ENCODE measurements around the gene VN1R2. TPM values are rescaled to one million over a fixed set of nuclear protein-coding genes. Genes with fewer than 3 reads are reported as not detected.

Gene VN1R2
- not detected in 2 replicates for total RNA-seq

DNA sequence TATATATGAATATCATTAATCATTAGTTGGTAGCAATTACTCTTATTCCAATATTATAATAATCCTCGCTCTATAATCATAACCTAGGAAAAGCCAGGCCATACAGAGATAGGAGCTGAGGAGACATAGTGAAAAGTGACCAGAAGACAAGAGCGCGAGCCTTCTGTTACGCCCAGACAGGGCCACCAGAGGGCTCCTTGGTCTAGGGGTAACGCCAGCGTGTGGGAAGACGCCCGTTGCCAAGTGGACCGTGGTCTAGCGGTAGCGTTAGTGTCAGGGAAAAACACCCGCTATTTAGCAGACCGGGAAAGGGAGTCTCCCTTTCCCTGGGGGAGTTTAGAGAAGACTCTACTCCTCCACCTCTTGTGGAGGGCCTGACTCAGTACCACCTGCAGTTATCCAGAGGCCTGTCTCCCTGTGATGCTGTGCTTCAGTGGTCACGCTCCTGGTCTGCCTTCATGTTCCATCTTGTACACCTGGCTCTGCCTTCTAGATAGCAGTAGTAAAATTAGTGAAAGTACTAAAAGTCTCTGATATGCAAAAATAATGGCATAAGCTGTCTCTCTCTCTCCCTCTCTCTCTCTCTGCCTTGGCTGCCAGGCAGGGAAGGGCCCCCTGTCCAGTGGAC is at the start of gene VN1R2:
Gene VN1R2, plus strand, starts transcription at position 578 of the 628 bp plus-strand sequence. CDS start 84 bp downstream, outside the sequence.

DNA sequence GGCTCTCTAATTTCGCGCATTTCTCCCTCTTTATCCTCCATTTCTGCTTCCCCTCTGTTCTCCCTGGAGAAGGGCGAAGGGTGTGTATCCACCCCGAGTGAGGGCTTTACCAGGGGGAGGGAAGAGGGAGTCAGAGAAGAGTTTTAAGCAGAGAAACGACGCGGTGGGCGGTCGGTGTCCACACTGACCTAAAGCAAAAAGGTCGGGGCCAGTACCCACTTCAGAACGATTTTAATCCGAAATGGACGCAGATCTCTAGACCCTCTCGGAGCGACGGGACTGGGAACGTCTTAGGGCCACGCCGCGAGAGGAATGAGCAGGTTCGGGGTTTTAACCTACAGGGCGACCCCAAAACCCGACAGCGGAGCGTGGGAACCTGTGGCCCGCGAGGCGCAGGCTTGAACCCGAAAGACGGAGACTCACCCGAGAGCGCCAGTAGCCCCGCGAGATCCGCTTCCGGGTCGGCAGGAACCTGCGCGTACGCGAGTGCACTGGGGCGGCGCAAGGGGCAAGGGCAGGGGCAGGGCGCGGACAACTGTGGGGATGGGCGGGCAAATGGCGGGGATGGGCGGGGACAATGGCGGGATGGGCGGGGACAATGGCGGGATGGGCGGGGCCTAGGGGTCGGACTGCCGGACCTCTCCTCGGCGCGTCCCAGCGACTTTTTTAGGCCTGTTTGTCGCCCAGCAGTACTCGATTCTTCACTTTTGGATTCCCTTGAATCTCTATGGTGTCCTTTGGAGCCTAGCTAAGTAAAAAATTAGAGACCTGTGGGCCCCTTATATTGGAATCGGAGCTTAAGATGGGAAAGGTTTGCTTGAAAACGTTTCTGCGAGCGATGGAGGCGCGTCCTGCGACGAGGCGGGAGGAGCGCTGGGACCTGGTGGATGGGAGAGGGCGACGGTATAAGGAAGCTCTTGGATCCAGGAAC is 3.4 kb upstream of the VN1R2 start, which contains the start of gene ZNF677:
Gene ZNF677, minus strand, starts transcription at position 463 of the 931 bp plus-strand sequence. CDS start 3,323 bp downstream, outside the sequence.

DNA sequence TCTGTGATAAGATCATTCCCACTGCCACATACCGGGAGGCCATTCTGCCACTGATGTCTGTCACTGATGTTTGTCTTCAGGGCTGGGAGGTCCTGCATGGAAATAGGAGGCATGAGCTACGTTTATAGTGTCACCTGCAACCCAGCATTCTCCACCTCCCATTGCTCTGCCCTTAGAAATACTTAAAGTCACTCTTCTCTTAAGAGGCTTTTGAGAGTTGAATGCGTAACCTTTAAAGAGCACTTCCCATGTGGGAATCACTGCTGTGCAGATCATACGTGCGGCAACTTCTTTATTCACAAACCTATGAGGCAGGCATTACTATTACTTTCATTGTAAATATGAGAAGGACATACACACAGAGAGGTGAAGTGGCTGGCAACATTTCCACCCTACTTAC is 9.5 kb downstream of the VN1R2 start, which contains the start of gene VN1R4:
Gene VN1R4, minus strand, starts transcription at position 101 of the 400 bp plus-strand sequence. Its CDS starts 58 bp downstream, at position 43.

Other genes with a start within 250 kb of the VN1R2 start
- gene ERVV-1, start 244.4 kb upstream of the VN1R2 start, total RNA-seq, result not detected in 2 replicates
- not detected in 2 replicates for gene ERVV-2, start 213.6 kb upstream of the VN1R2 start, total RNA-seq
- gene ZNF160, start 154.9 kb upstream of the VN1R2 start, total RNA-seq, result 6.1 and 7.2 TPM in 2 replicates
- 1.8 and 2.7 TPM in 2 replicates for gene ZNF415, start 125.4 kb upstream of the VN1R2 start, total RNA-seq
- 2.0 and 2.1 TPM in 2 replicates for gene ZNF347, start 99.2 kb upstream of the VN1R2 start, total RNA-seq
- 2.1 and 7.6 TPM in 2 replicates for gene ZNF665, start 64.9 kb upstream of the VN1R2 start, total RNA-seq
- gene ZNF677, start 3.4 kb upstream of the VN1R2 start, total RNA-seq, result 4.5 and 9.1 TPM in 2 replicates
- gene VN1R4, start 9.4 kb downstream of the VN1R2 start, total RNA-seq, result not detected in 2 replicates
- 3.0 and 3.4 TPM in 2 replicates for gene ZNF845, start 75.5 kb downstream of the VN1R2 start, total RNA-seq
- gene ZNF525, start 107.4 kb downstream of the VN1R2 start, total RNA-seq, result 1.8 and 1.9 TPM in 2 replicates
- gene ZNF765, start 136.9 kb downstream of the VN1R2 start, total RNA-seq, result 4.0 and 4.2 TPM in 2 replicates
- gene ZNF761, start 173.7 kb downstream of the VN1R2 start, total RNA-seq, result 7.2 and 9.1 TPM in 2 replicates
- 2.4 and 2.8 TPM in 2 replicates for gene ZNF813, start 209.4 kb downstream of the VN1R2 start, total RNA-seq

Data from bronchus fibroblast of lung (primary cell).